ENCODE results near the gene CYP19A1. TPM values are rescaled to one million over a fixed set of nuclear protein-coding genes. Genes with fewer than 3 reads are reported as not detected.
"Not testable (repeated sequence)": the region's sequence is repeated elsewhere in the genome, so short reads cannot be mapped to it uniquely, and the experiment has no call there.

The CYP19A1 gene
- total RNA-seq, 2 donors from 2014 or later, result not detected

GRCh38 chr15:51191766-51192165, 146.6 kb downstream of the CYP19A1 start:
- H3K27ac ChIP-seq, result no peak overlapping the region
- intact Hi-C loops (cut with DNase I), result loop anchor here (1.0 kb wide), 1 partner anchor 27 kb away; no protein-coding TSS in a partner anchor

GRCh38 chr15:51191072-51191670, 147.2 kb downstream of the CYP19A1 start:
- no peaks in the 10 kb centered on the region for H3K4me1 ChIP-seq
- H3K9me3 ChIP-seq, result no peaks in the 10 kb centered on the region
- no peak overlapping the region for H3K4me3 ChIP-seq
- H3K27ac ChIP-seq, result no peak overlapping the region
- no peaks in the 10 kb centered on the region for H3K36me3 ChIP-seq
- H3K9ac ChIP-seq (ENCODE audit: low read depth in 2 of 2, low read length in 2 of 2), result no peak overlapping the region
- intact Hi-C loops (cut with DNase I), result no loop called here
- H3K27me3 ChIP-seq, result no peaks in the 10 kb centered on the region
- no peak for TF ChIP-seq CTCF (IDR thresholded peaks at IDR 0.05)
- no peak for DNase-seq

More at GRCh38 chr15:51191766-51192165, 146.6 kb downstream of the CYP19A1 start:
- no peak for DNase-seq
- H3K36me3 ChIP-seq, result no peaks in the 10 kb centered on the region
- TF ChIP-seq CTCF (IDR thresholded peaks at IDR 0.05), result no peak
- no peak overlapping the region for H3K9ac ChIP-seq (ENCODE audit: low read depth in 2 of 2, low read length in 2 of 2)
- H3K9me3 ChIP-seq, result no peaks in the 10 kb centered on the region
- H3K4me1 ChIP-seq, result no peaks in the 10 kb centered on the region
- H3K4me3 ChIP-seq, result no peak overlapping the region
- no peaks in the 10 kb centered on the region for H3K27me3 ChIP-seq

GRCh38 chr15:51190424-51191068, 147.8 kb downstream of the CYP19A1 start:
- TF ChIP-seq CTCF (IDR thresholded peaks at IDR 0.05), result no peak
- no peaks in the 10 kb centered on the region for H3K9me3 ChIP-seq
- no peak overlapping the region for H3K4me3 ChIP-seq
- H3K9ac ChIP-seq (ENCODE audit: low read depth in 2 of 2, low read length in 2 of 2), result no peak overlapping the region
- no peaks in the 10 kb centered on the region for H3K4me1 ChIP-seq
- H3K27me3 ChIP-seq, result no peaks in the 10 kb centered on the region
- DNase-seq, result no peak
- intact Hi-C loops (cut with DNase I), result no loop called here
- no peaks in the 10 kb centered on the region for H3K36me3 ChIP-seq
- H3K27ac ChIP-seq, result no peak overlapping the region

GRCh38 chr15:51189669-51190385, 148.6 kb downstream of the CYP19A1 start:
- H3K9ac ChIP-seq (ENCODE audit: low read depth in 2 of 2, low read length in 2 of 2), result no peak overlapping the region
- no peaks in the 10 kb centered on the region for H3K9me3 ChIP-seq
- H3K4me1 ChIP-seq, result no peaks in the 10 kb centered on the region
- intact Hi-C loops (cut with DNase I), result no loop called here
- H3K27me3 ChIP-seq, result no peaks in the 10 kb centered on the region
- TF ChIP-seq CTCF (IDR thresholded peaks at IDR 0.05), result no peak
- H3K27ac ChIP-seq, result no peak overlapping the region
- DNase-seq, result no peak
- H3K36me3 ChIP-seq, result no peaks in the 10 kb centered on the region
- no peak overlapping the region for H3K4me3 ChIP-seq

- H3K27ac ChIP-seq; intact Hi-C loops (cut with DNase I); DNase-seq; H3K4me3 ChIP-seq; H3K4me1 ChIP-seq; H3K9me3 ChIP-seq; H3K36me3 ChIP-seq; H3K9ac ChIP-seq (ENCODE audit: low read depth in 2 of 2, low read length in 2 of 2); H3K27me3 ChIP-seq: not testable (repeated sequence)
Measured at GRCh38 chr15:51188791-51189190, 149.6 kb downstream of the CYP19A1 start.

- H3K4me1 ChIP-seq, result peaks cover 12% of the 10 kb centered on the region
- no peak for DNase-seq
- no peak overlapping the region for H3K27ac ChIP-seq
- H3K36me3 ChIP-seq, result no peaks in the 10 kb centered on the region
- intact Hi-C loops (cut with DNase I), result no loop called here
- H3K4me3 ChIP-seq, result no peak overlapping the region
- H3K9ac ChIP-seq (ENCODE audit: low read depth in 2 of 2, low read length in 2 of 2), result no peak overlapping the region
- no peaks in the 10 kb centered on the region for H3K9me3 ChIP-seq
- TF ChIP-seq CTCF (IDR thresholded peaks at IDR 0.05), result no peak
- no peaks in the 10 kb centered on the region for H3K27me3 ChIP-seq
Measured at GRCh38 chr15:51186891-51187290, 151.5 kb downstream of the CYP19A1 start.
